ENCODE measurements around the gene BCO2.

GRCh38 chr11:112156956-112157766 lies 18.2 kb upstream of the BCO2 start:
- TF ChIP-seq POLR2A (IDR thresholded peaks at IDR 0.05) (no peak), CTCF (IDR thresholded peaks at IDR 0.05) (no peak)

Data from esophagus squamous epithelium (tissue), 4 donors.